HEK293T (cell line): ENCODE results near the gene ATF7.

Experiments
- CTCF ChIA-PET: fragments of 350-600 bp; formaldehyde crosslinking; extraction: SDS; loops from one replicate; lab custom pipeline; 2021; ENCODE audit warnings: antibody characterized with exemption, inconsistent platforms; lab: Yijun Ruan, JAX
- POLR2A ChIA-PET: fragments of 350-600 bp; formaldehyde crosslinking; extraction: SDS; loops from one replicate; lab custom pipeline; 2020; ENCODE audit warnings: antibody characterized with exemption, inconsistent platforms; lab: Yijun Ruan, JAX
- DNase-seq: peaks from one replicate; pipeline ENCODE4 v3.0.0; 2012; ENCODE audit warnings: mixed read lengths; ENCODE audit errors: extremely low spot score
- ARNT ChIP-seq: fragments of 450-650 bp; IDR thresholded peaks from 2 replicates; pipeline ENCODE4 v1.6.1; 2017; ENCODE audit warnings: mild to moderate bottlenecking
- BHLHE40 ChIP-seq: fragments of 450-650 bp; IDR thresholded peaks from 2 replicates; pipeline ENCODE4 v1.6.1; 2016; ENCODE audit warnings: mild to moderate bottlenecking, moderate library complexity, borderline replicate concordance
- CTBP1 ChIP-seq: fragments of 450-650 bp; IDR thresholded peaks from 2 replicates; pipeline ENCODE4 v1.6.1; 2016; ENCODE audit warnings: borderline replicate concordance
- ELF4 ChIP-seq: fragments of 450-650 bp; IDR thresholded peaks from 2 replicates; pipeline ENCODE4 v1.6.1; 2017; ENCODE audit warnings: antibody characterized with exemption
- FOXA1 ChIP-seq: fragments of 450-650 bp; IDR thresholded peaks from 2 replicates; pipeline ENCODE4 v1.6.1; 2016; ENCODE audit warnings: mild to moderate bottlenecking
- FOXK2 ChIP-seq: fragments of 450-650 bp; IDR thresholded peaks from 2 replicates; pipeline ENCODE4 v1.6.1; 2016; ENCODE audit warnings: mild to moderate bottlenecking
- FOXM1 ChIP-seq: fragments of 450-650 bp; IDR thresholded peaks from 2 replicates; pipeline ENCODE4 v1.6.1; 2017; ENCODE audit warnings: mild to moderate bottlenecking, borderline replicate concordance
- HDGF ChIP-seq: fragments of 450-650 bp; IDR thresholded peaks from 2 replicates; pipeline ENCODE4 v1.6.1; 2017; ENCODE audit warnings: antibody characterized with exemption, borderline replicate concordance
- L3MBTL2 ChIP-seq: fragments of 450-650 bp; conservative IDR thresholded peaks from 2 replicates; pipeline ENCODE4 v1.6.1; 2016; ENCODE audit warnings: mild to moderate bottlenecking
- LEF1 ChIP-seq: fragments of 450-650 bp; IDR thresholded peaks from 2 replicates; pipeline ENCODE4 v1.6.1; 2017; ENCODE audit warnings: mild to moderate bottlenecking, borderline replicate concordance
- NFRKB ChIP-seq: fragments of 450-650 bp; IDR thresholded peaks from 2 replicates; pipeline ENCODE4 v1.6.1; 2016; ENCODE audit warnings: mild to moderate bottlenecking, moderate library complexity
- PKNOX1 ChIP-seq: fragments of 450-650 bp; IDR thresholded peaks from 2 replicates; pipeline ENCODE4 v1.6.1; 2016
- SP1 ChIP-seq: fragments of 450-650 bp; IDR thresholded peaks from 2 replicates; pipeline ENCODE4 v1.6.1; 2017
- SUZ12 ChIP-seq: fragments of 450-650 bp; IDR thresholded peaks from 2 replicates; pipeline ENCODE4 v1.6.1; 2016; ENCODE audit warnings: mild to moderate bottlenecking
- TARDBP ChIP-seq: fragments of 450-650 bp; IDR thresholded peaks from 2 replicates; pipeline ENCODE4 v1.6.1; 2016
- ZNF384 ChIP-seq: fragments of 450-650 bp; IDR thresholded peaks from 2 replicates; pipeline ENCODE4 v1.6.1; 2016

Gene ATF7

GRCh38 chr12:53476769-53477209 is 149.4 kb downstream of the ATF7 start:
- CTCF ChIA-PET = interaction anchor here (0.6 to 2.2 kb wide), 6 partner anchors 15 to 257 kb away, joined by 3 to 8 read pairs (median 4); partner anchors contain the start of gene TARBP2
- DNase-seq = peak; percentile 34
- TF ChIP-seq CTBP1 = no peak
- TF ChIP-seq LEF1 = no peak
- no peak for TF ChIP-seq PKNOX1
- TF ChIP-seq FOXK2 = no peak
- no peak for TF ChIP-seq HDGF
- TF ChIP-seq TARDBP = no peak
- TF ChIP-seq NFRKB = no peak
- TF ChIP-seq ARNT = no peak
- TF ChIP-seq SUZ12 = no peak
- TF ChIP-seq BHLHE40 = no peak
- TF ChIP-seq L3MBTL2 = no peak
- TF ChIP-seq ZNF384 = no peak
- no peak for TF ChIP-seq FOXM1
- TF ChIP-seq FOXA1 = no peak
- TF ChIP-seq SP1 = no peak
- no peak for TF ChIP-seq ELF4
- POLR2A ChIA-PET = interaction anchor here (1.0 to 4.1 kb wide), 3 partner anchors 24 to 157 kb away, joined by 3 to 18 read pairs (median 3); partner anchors contain the start of gene TARBP2

GRCh38 chr12:53474819-53475218 is 151.4 kb downstream of the ATF7 start:
- ChIA-PET POLR2A (interaction anchor here (1.1 to 4.1 kb wide), 3 partner anchors 17 to 153 kb away, joined by 4 to 18 read pairs (median 9); partner anchors contain the start of genes AAAS and TARBP2), CTCF (interaction anchor here (1.0 kb wide), 1 partner anchor 34 kb away, joined by 4 read pairs; no protein-coding TSS in a partner anchor)
- DNase-seq = no peak
- TF ChIP-seq SUZ12 = no peak
- TF ChIP-seq NFRKB = no peak
- no peak for TF ChIP-seq BHLHE40
- no peak for TF ChIP-seq ELF4
- no peak for TF ChIP-seq ARNT
- TF ChIP-seq L3MBTL2 = no peak
- no peak for TF ChIP-seq PKNOX1
- TF ChIP-seq LEF1 = no peak
- TF ChIP-seq HDGF = no peak
- no peak for TF ChIP-seq TARDBP
- no peak for TF ChIP-seq CTBP1
- TF ChIP-seq ZNF384 = no peak
- TF ChIP-seq FOXK2 = no peak
- TF ChIP-seq SP1 = no peak
- no peak for TF ChIP-seq FOXM1

GRCh38 chr12:53474077-53474476 is 152.1 kb downstream of the ATF7 start:
- TF ChIP-seq LEF1 (no peak), FOXK2 (no peak), BHLHE40 (no peak), CTBP1 (no peak), ELF4 (no peak), ARNT (no peak), FOXA1 (no peak), SP1 (no peak), L3MBTL2 (no peak), FOXM1 (no peak), PKNOX1 (no peak), HDGF (no peak), NFRKB (no peak), SUZ12 (no peak), ZNF384 (no peak), TARDBP (no peak)
- CTCF ChIA-PET = no interaction called here
- POLR2A ChIA-PET = interaction anchor here (3.0 to 3.1 kb wide), 2 partner anchors 16 to 27 kb away, joined by 9 to 12 read pairs; partner anchors contain the start of gene TARBP2
- DNase-seq = no peak

- POLR2A ChIA-PET = interaction anchor here (0.9 to 3.1 kb wide), 3 partner anchors 8 to 29 kb away, joined by 3 to 12 read pairs (median 3); partner anchors contain the start of gene TARBP2
- CTCF ChIA-PET = no interaction called here
- DNase-seq = no peak
- no peak for TF ChIP-seq ZNF384
Observed at GRCh38 chr12:53472056-53472582, 154.1 kb downstream of the ATF7 start.

- POLR2A ChIA-PET = interaction anchor here (1.5 kb wide), 1 partner anchor 33 kb away, joined by 6 read pairs; the partner anchor contains the start of gene TARBP2
- no peak for TF ChIP-seq FOXM1
- CTCF ChIA-PET = no interaction called here
- no peak for DNase-seq
Observed at GRCh38 chr12:53468282-53468681, 157.9 kb downstream of the ATF7 start.

GRCh38 chr12:53467880-53468279 is 158.3 kb downstream of the ATF7 start:
- TF ChIP-seq TARDBP (no peak), FOXM1 (no peak), ARNT (no peak), FOXA1 (no peak), SP1 (no peak), PKNOX1 (no peak)
- ChIA-PET POLR2A (interaction anchor here (1.5 kb wide), 1 partner anchor 33 kb away, joined by 6 read pairs; the partner anchor contains the start of gene TARBP2), CTCF (no interaction called here)
- no peak for DNase-seq
